Liver (tissue), 3 donors: ENCODE measurements around the gene MDGA2.

Experiments
- ATF3 ChIP-seq: IDR thresholded peaks from 2 replicates; pipeline ENCODE4 v1.6.1; 2016; ENCODE audit warnings: antibody characterized with exemption
- CTCF ChIP-seq: fragments of 150-350 bp; IDR thresholded peaks from 2 replicates; pipeline ENCODE4 v1.5.1; 2017; ENCODE audit warnings: improper control_type of control experiment, low read depth, low read length; ENCODE audit not compliant: missing input control
- GABPA ChIP-seq, 2 donors: IDR thresholded peaks in 1 of 2; conservative IDR thresholded peaks in 1 of 2; 2 replicates each; pipeline ENCODE4 v1.6.1; 2016; ENCODE audit warnings: antibody characterized with exemption in 2 of 2, mild to moderate bottlenecking in 1 of 2, moderate library complexity in 1 of 2
- JUND ChIP-seq, 2 donors: IDR thresholded peaks; 2 replicates each; pipeline ENCODE4 v1.6.1; 2016; ENCODE audit warnings: antibody characterized with exemption in 2 of 2
- RAD21 ChIP-seq, 2 donors: IDR thresholded peaks; 2 replicates each; pipeline ENCODE4 v1.6.1; 2016; ENCODE audit warnings: antibody characterized with exemption in 2 of 2, mild to moderate bottlenecking in 2 of 2
- REST ChIP-seq: IDR thresholded peaks from 2 replicates; pipeline ENCODE4 v1.6.1; 2016; ENCODE audit warnings: antibody characterized with exemption, mild to moderate bottlenecking
- RXRA ChIP-seq, 2 donors: IDR thresholded peaks; 2 replicates each; pipeline ENCODE4 v1.6.1; 2017 to 2018; ENCODE audit warnings: antibody characterized with exemption in 2 of 2, mild to moderate bottlenecking in 1 of 2
- SP1 ChIP-seq: IDR thresholded peaks from 2 replicates; pipeline ENCODE4 v1.6.1; 2018; ENCODE audit warnings: antibody characterized with exemption, mild to moderate bottlenecking
- TAF1 ChIP-seq: conservative IDR thresholded peaks from 2 replicates; pipeline ENCODE4 v1.6.1; 2016; ENCODE audit warnings: antibody characterized with exemption, mild to moderate bottlenecking
- YY1 ChIP-seq: IDR thresholded peaks from 2 replicates; pipeline ENCODE4 v1.6.1; 2016; ENCODE audit warnings: antibody characterized with exemption, mild to moderate bottlenecking
- donor health status: healthy.
- donor health status: healthy.

GRCh38 chr14:46902837-46903236, 772.6 kb downstream of the MDGA2 start:
- no peak for TF ChIP-seq CTCF
- no peak for TF ChIP-seq REST
- TF ChIP-seq GABPA (IDR thresholded peaks at IDR 0.05 in 1 of 2, conservative IDR thresholded peaks at IDR 0.05 in 1 of 2), result no peak
- no peak for TF ChIP-seq RXRA (IDR thresholded peaks at IDR 0.05)
- TF ChIP-seq SP1, result no peak
- no peak for TF ChIP-seq RAD21 (IDR thresholded peaks at IDR 0.05)
- no peak for TF ChIP-seq YY1
- no peak for TF ChIP-seq ATF3
- no peak for TF ChIP-seq TAF1
- TF ChIP-seq JUND (IDR thresholded peaks at IDR 0.05), result no peak
